SK-N-SH (cell line): Measurements from ENCODE around the gene MYL12B. TPM values are rescaled to one million over a fixed set of nuclear protein-coding genes. Genes with fewer than 3 reads are reported as not detected.

Experiments
- CTCF ChIA-PET: fragments of 300-600, 350-600 bp; formaldehyde crosslinking; extraction: SDS; loops from one replicate; lab custom pipeline; 2021; lab: Yijun Ruan, JAX
- POLR2A ChIA-PET: fragments of 350-600 bp; sonication (Branson Sonifier 250); formaldehyde crosslinking; extraction: SDS; loops from one replicate; lab custom pipeline; 2020; ENCODE audit warnings: antibody characterized with exemption, inconsistent platforms; lab: Yijun Ruan, JAX
- DNase-seq: peaks from one replicate; pipeline ENCODE4 v3.0.0; 2012
- H2AFZ ChIP-seq: fragments of 200-600 bp; sonication (generic); 2 replicates; pipeline ENCODE4 v1.8.1; 2016; ENCODE audit warnings: antibody characterized with exemption, mild to moderate bottlenecking, low read depth
- H3F3A ChIP-seq: fragments of 200-600 bp; sonication (generic); replicated peaks from 2 replicates; pipeline ENCODE3; 2016; ENCODE audit warnings: antibody characterized with exemption, mild to moderate bottlenecking; ENCODE audit not compliant: insufficient read depth
- H3K27ac ChIP-seq, 2 experiments: fragments of 200-500 bp in 1 of 2; fragments of 200-600 bp in 1 of 2; sonication (Bioruptor generic) in 1 of 2; sonication (generic), shearing (Covaris generic) in 1 of 2; 2 replicates each; pipeline versions ENCODE4 v1.5.1 to v1.6.1; 2014 to 2016; ENCODE audit warnings: low read depth in 2 of 2, inconsistent platforms in 1 of 2, low read length in 1 of 2, mild to moderate bottlenecking in 1 of 2, mixed read lengths in 1 of 2
- H3K27me3 ChIP-seq: fragments of 200-600 bp; sonication (generic), shearing (Covaris generic); 2 replicates; pipeline ENCODE4 v1.6.1; 2016; ENCODE audit warnings: mixed run types; ENCODE audit not compliant: insufficient read depth
- H3K36me3 ChIP-seq, 2 experiments: fragments of 200-500 bp in 1 of 2; fragments of 200-600 bp in 1 of 2; sonication (Bioruptor generic) in 1 of 2; sonication (generic) in 1 of 2; replicated peaks in 1 of 2; 2 replicates each; pipeline versions ENCODE3 to v1.5.1; 2014 to 2016; ENCODE audit warnings: low read length in 1 of 2, mild to moderate bottlenecking in 1 of 2; ENCODE audit not compliant: insufficient read depth in 2 of 2, control insufficient read depth in 1 of 2
- H3K4me1 ChIP-seq, 2 experiments: fragments of 200-500 bp in 1 of 2; fragments of 200-600 bp in 1 of 2; sonication (Bioruptor generic) in 1 of 2; sonication (generic), shearing (Covaris generic) in 1 of 2; 2 replicates each; pipeline versions ENCODE4 v1.5.1 to v1.6.1; 2014 to 2016; ENCODE audit warnings: low read depth in 1 of 2, low read length in 1 of 2, mixed run types in 1 of 2; ENCODE audit not compliant: insufficient read depth in 2 of 2, control insufficient read depth in 1 of 2
- H3K4me2 ChIP-seq: fragments of 200-600 bp; sonication (generic), shearing (Covaris generic); 2 replicates; pipeline ENCODE4 v1.6.1; 2017; ENCODE audit warnings: mixed run types
- H3K4me3 ChIP-seq, 2 experiments: fragments of 200-500 bp in 1 of 2; fragments of 200-600 bp in 1 of 2; sonication (Bioruptor generic) in 1 of 2; sonication (generic), shearing (Covaris generic) in 1 of 2; 2 replicates each; pipeline versions ENCODE4 v1.5.1 to v1.8.1; 2014 to 2016; ENCODE audit warnings: low read depth in 2 of 2, inconsistent platforms in 1 of 2, low read length in 1 of 2, mild to moderate bottlenecking in 1 of 2, mixed read lengths in 1 of 2, moderate library complexity in 1 of 2
- H3K79me2 ChIP-seq: fragments of 200-600 bp; sonication (generic); 2 replicates; pipeline ENCODE4 v1.8.1; 2017; ENCODE audit warnings: mild to moderate bottlenecking; ENCODE audit not compliant: insufficient read depth
- H3K9ac ChIP-seq: fragments of 200-600 bp; sonication (generic); 2 replicates; pipeline ENCODE4 v1.6.1; 2017; ENCODE audit warnings: mixed run types
- H3K9me2 ChIP-seq: fragments of 200-600 bp; sonication (generic); 2 replicates; pipeline ENCODE4 v1.6.1; 2017; ENCODE audit warnings: mixed run types
- H3K9me3 ChIP-seq: fragments of 200-600 bp; sonication (generic); 2 replicates; pipeline ENCODE4 v1.6.1; 2017; ENCODE audit warnings: mixed run types, mild to moderate bottlenecking, moderate library complexity
- H4K20me1 ChIP-seq: fragments of 200-600 bp; sonication (generic); 2 replicates; pipeline ENCODE4 v1.6.1; 2017; ENCODE audit warnings: mild to moderate bottlenecking, mixed run types; ENCODE audit not compliant: insufficient read depth
- EP300 ChIP-seq, 2 experiments: IDR thresholded peaks; 2 replicates each; pipeline versions ENCODE4 v1.4.0 to v1.6.1; 2012; ENCODE audit warnings: borderline replicate concordance in 1 of 2, low read depth in 1 of 2, low read length in 1 of 2
- EZH2phosphoT487 ChIP-seq: fragments of 200-600 bp; sonication (generic); IDR thresholded peaks from 2 replicates; pipeline ENCODE4 v1.6.1; 2017; ENCODE audit warnings: low read depth, mixed run types, mild to moderate bottlenecking, antibody characterized with exemption, moderate library complexity, borderline replicate concordance
- FOXJ3 ChIP-seq: sonication (generic); formaldehyde crosslinking; IDR thresholded peaks from 2 replicates; pipeline ENCODE4 v1.5.1; 2020; ENCODE audit warnings: mild to moderate bottlenecking, missing genetic modification reagents
- RXRA ChIP-seq: IDR thresholded peaks from 2 replicates; pipeline ENCODE4 v1.4.0; 2012; ENCODE audit warnings: low read depth, mild to moderate bottlenecking, borderline replicate concordance
- YY1 ChIP-seq: IDR thresholded peaks from 2 replicates; pipeline ENCODE4 v1.4.0; 2012; ENCODE audit warnings: low read depth, mild to moderate bottlenecking
- WGBS: methylation state at CpG from one replicate; pipeline ENCODE4 v1.1.6; 2017; ENCODE audit warnings: low lambda C conversion rate; 5-methylcytosine and 5-hydroxymethylcytosine counted together
- polyA plus RNA-seq, 3 experiments: library from polyadenylated mRNA; depleted of rRNA; stranded (reverse); fragments of >200 nt; gene quantifications; 2 replicates each; pipeline ENCODE4 v1.2.3, GENCODE V29; 2012
- TF ChIP-seq, protein P1 (sequence below): IDR thresholded peaks from 2 replicates; pipeline ENCODE4 v1.4.0; 2012; ENCODE audit warnings: low read depth, borderline replicate concordance
- TF ChIP-seq, protein P2 (sequence below): fragments of 200-600 bp; sonication (generic); IDR thresholded peaks from 2 replicates; pipeline ENCODE4 v1.6.1; 2017; ENCODE audit warnings: antibody characterized with exemption, mild to moderate bottlenecking, moderate library complexity

The MYL12B gene
- polyA plus RNA-seq, 1 of the 3 experiments (the other 2 are of a cell fraction): 555 TPM

DNA sequence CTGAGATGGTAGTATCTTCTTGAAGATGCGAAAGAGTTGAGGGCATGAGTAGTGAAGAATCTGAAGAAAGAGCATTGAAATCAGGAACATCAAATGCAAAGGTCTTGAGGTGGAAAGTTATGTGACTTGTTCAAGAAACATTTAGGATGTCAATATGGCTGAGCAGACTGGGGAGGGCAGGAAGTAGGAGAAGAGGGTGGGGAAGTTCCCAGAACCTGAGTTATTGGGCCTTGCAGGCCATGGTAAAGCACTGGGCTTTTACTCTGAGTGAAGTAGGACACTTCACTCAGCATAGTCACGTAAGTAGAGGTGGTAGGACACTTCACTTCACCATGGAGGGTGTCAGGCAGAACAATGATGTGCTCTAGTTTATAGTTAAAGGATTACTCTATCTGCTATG lies 26.1 kb upstream of the MYL12B start:
- no peak overlapping the region for H3K27ac ChIP-seq
- H4K20me1 ChIP-seq: no peaks in the 10 kb centered on the region
- TF ChIP-seq EZH2phosphoT487 (no peak), RXRA (no peak), YY1 (no peak)
- WGBS: 71% methylated on average over 2 of the region's 2 CpGs
- H3K4me3 ChIP-seq: no peak overlapping the region
- H3K27me3 ChIP-seq: no peaks in the 10 kb centered on the region
- H3K4me1 ChIP-seq: no peaks in the 10 kb centered on the region
- no peak for DNase-seq
- no peaks in the 10 kb centered on the region for H3K9me3 ChIP-seq
- H3F3A ChIP-seq: no peaks in the 10 kb centered on the region
- H3K4me2 ChIP-seq: no peak overlapping the region
- H3K36me3 ChIP-seq: no peaks in the 10 kb centered on the region
- ChIA-PET CTCF (interaction anchor here (0.7 kb wide), 1 partner anchor 216 kb away, joined by 3 read pairs; no protein-coding TSS in a partner anchor), POLR2A (no interaction called here)
- H3K9me2 ChIP-seq: no peaks in the 10 kb centered on the region
- no peaks in the 10 kb centered on the region for H3K79me2 ChIP-seq
- no peak overlapping the region for H2AFZ ChIP-seq
- no peak overlapping the region for H3K9ac ChIP-seq

DNA sequence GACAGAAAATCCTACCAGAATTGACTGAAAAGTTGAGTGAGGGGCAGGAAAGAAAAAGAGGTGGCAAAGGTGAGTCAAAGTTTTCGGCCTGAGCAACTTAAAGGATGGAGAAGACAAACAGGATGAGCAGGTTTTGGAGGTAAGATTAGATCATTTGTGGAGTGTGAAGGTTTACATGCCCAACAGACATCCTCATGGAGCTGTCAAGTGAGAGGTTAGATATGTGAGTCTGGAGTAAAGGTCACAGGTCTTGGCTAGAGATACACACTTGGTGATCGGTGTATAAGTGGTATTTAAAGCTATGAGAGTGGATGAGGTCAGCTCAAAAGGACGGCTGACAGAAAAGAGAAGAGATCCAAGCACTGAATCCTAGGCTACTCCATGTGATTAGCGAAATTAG lies 25.5 kb upstream of the MYL12B start:
- no peaks in the 10 kb centered on the region for H3K27me3 ChIP-seq
- WGBS: 54% methylated on average over 4 of the region's 4 CpGs
- ChIA-PET CTCF (interaction anchor here (0.7 to 0.9 kb wide), 2 partner anchors 9 to 217 kb away, joined by 3 read pairs; no protein-coding TSS in a partner anchor), POLR2A (no interaction called here)
- no peaks in the 10 kb centered on the region for H3K9me3 ChIP-seq
- H2AFZ ChIP-seq: no peak overlapping the region
- no peaks in the 10 kb centered on the region for H4K20me1 ChIP-seq
- no peak overlapping the region for H3K27ac ChIP-seq
- H3K36me3 ChIP-seq: no peaks in the 10 kb centered on the region
- no peaks in the 10 kb centered on the region for H3F3A ChIP-seq
- DNase-seq: no peak
- no peak overlapping the region for H3K9ac ChIP-seq
- TF ChIP-seq, protein P1, sequence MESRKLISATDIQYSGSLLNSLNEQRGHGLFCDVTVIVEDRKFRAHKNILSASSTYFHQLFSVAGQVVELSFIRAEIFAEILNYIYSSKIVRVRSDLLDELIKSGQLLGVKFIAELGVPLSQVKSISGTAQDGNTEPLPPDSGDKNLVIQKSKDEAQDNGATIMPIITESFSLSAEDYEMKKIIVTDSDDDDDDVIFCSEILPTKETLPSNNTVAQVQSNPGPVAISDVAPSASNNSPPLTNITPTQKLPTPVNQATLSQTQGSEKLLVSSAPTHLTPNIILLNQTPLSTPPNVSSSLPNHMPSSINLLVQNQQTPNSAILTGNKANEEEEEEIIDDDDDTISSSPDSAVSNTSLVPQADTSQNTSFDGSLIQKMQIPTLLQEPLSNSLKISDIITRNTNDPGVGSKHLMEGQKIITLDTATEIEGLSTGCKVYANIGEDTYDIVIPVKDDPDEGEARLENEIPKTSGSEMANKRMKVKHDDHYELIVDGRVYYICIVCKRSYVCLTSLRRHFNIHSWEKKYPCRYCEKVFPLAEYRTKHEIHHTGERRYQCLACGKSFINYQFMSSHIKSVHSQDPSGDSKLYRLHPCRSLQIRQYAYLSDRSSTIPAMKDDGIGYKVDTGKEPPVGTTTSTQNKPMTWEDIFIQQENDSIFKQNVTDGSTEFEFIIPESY: no peak
- TF ChIP-seq FOXJ3 (CRISPR knock-in tag): no peak
- H3K9me2 ChIP-seq: no peaks in the 10 kb centered on the region
- no peaks in the 10 kb centered on the region for H3K4me1 ChIP-seq
- no peak overlapping the region for H3K4me3 ChIP-seq
- no peak overlapping the region for H3K4me2 ChIP-seq
- H3K79me2 ChIP-seq: no peaks in the 10 kb centered on the region

- Histone ChIP-seq H3K27me3 (no peaks in the 10 kb centered on the region), H3K9me3 (no peaks in the 10 kb centered on the region), H3K36me3 (no peaks in the 10 kb centered on the region), H4K20me1 (no peaks in the 10 kb centered on the region), H3K4me1 (no peaks in the 10 kb centered on the region), H3K4me3 (no peak overlapping the region), H2AFZ (no peak overlapping the region), H3K9ac (no peak overlapping the region), H3K27ac (no peak overlapping the region), H3K9me2 (no peaks in the 10 kb centered on the region), H3K79me2 (no peaks in the 10 kb centered on the region), H3F3A (peaks cover 3% of the 10 kb centered on the region), H3K4me2 (no peak overlapping the region)
- WGBS: 36% methylated on average over 2 of the region's 2 CpGs
- ChIA-PET POLR2A (no interaction called here), CTCF (interaction anchor here (0.8 to 1.0 kb wide), 2 partner anchors 87 to 319 kb away, joined by 3 read pairs; no protein-coding TSS in a partner anchor)
- TF ChIP-seq, protein P2, sequence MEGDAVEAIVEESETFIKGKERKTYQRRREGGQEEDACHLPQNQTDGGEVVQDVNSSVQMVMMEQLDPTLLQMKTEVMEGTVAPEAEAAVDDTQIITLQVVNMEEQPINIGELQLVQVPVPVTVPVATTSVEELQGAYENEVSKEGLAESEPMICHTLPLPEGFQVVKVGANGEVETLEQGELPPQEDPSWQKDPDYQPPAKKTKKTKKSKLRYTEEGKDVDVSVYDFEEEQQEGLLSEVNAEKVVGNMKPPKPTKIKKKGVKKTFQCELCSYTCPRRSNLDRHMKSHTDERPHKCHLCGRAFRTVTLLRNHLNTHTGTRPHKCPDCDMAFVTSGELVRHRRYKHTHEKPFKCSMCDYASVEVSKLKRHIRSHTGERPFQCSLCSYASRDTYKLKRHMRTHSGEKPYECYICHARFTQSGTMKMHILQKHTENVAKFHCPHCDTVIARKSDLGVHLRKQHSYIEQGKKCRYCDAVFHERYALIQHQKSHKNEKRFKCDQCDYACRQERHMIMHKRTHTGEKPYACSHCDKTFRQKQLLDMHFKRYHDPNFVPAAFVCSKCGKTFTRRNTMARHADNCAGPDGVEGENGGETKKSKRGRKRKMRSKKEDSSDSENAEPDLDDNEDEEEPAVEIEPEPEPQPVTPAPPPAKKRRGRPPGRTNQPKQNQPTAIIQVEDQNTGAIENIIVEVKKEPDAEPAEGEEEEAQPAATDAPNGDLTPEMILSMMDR: peak; percentile 19; the same call in 1 of the 2 replicates
- TF ChIP-seq RXRA: no peak
- no peak for TF ChIP-seq EP300 (IDR thresholded peaks at IDR 0.05; ENCODE audit: borderline replicate concordance in 1 of 2, low read depth in 1 of 2, low read length in 1 of 2)
- DNase-seq: no peak
These were observed 23.2 kb upstream of the MYL12B start for GRCh38 chr18:3238742-3239141.
